Choroid plexus epithelial cell (primary cell): ENCODE data around the gene LRRC2.

ENCODE experiments used
- DNase-seq: peaks from one replicate; pipeline ENCODE4 v3.0.0-alpha.2; 2010; ENCODE audit warnings: low read depth
- H3K4me3 ChIP-seq: 2 replicates; pipeline ENCODE4 v1.5.1; 2011; ENCODE audit warnings: low read depth, mild to moderate bottlenecking, control low read depth, low read length, moderate library complexity
- TF ChIP-seq, protein P1 (sequence below): conservative IDR thresholded peaks from 2 replicates; pipeline ENCODE4 v1.5.1; 2011; ENCODE audit warnings: low read depth, mild to moderate bottlenecking, control low read depth, inconsistent platforms, low read length, moderate library complexity

The LRRC2 gene, protein sequence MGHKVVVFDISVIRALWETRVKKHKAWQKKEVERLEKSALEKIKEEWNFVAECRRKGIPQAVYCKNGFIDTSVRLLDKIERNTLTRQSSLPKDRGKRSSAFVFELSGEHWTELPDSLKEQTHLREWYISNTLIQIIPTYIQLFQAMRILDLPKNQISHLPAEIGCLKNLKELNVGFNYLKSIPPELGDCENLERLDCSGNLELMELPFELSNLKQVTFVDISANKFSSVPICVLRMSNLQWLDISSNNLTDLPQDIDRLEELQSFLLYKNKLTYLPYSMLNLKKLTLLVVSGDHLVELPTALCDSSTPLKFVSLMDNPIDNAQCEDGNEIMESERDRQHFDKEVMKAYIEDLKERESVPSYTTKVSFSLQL

DNA sequence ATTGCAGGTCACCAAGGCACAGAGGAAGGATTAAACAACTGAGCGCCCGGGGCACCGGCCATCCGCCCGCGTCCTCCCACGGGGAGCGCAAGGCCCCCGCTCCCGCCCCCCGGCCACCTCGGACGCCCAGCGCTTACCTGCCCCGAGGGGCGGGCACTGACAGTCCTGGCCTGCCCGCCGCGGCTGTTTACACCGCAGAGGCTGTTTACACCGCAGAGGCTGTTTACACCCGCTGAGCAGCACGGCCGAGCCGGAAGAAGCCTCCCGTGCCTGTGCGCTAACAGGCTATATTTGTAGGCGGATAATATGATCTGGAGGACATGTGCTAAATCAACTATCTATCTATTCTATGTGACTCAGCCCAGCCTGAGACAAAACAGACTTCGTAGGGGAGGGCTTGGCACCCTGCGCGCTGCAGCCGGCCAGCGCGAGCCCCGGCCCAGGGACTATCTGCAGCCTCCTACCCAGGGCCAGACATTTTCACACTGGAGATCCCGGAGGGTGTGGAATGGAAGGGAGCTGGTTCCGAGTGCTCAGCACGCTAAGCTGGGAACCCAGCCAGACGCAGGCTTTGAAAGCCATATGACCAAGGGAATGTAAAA, at the start of gene LRRC2:
LRRC2 (minus strand) TSS at position 263 of the 602 bp plus-strand sequence. CDS start 14,711 bp downstream, outside the sequence.
- peak within 1 kb of the TSS; percentile 54 for H3K4me3 ChIP-seq
- TF ChIP-seq, protein P1, sequence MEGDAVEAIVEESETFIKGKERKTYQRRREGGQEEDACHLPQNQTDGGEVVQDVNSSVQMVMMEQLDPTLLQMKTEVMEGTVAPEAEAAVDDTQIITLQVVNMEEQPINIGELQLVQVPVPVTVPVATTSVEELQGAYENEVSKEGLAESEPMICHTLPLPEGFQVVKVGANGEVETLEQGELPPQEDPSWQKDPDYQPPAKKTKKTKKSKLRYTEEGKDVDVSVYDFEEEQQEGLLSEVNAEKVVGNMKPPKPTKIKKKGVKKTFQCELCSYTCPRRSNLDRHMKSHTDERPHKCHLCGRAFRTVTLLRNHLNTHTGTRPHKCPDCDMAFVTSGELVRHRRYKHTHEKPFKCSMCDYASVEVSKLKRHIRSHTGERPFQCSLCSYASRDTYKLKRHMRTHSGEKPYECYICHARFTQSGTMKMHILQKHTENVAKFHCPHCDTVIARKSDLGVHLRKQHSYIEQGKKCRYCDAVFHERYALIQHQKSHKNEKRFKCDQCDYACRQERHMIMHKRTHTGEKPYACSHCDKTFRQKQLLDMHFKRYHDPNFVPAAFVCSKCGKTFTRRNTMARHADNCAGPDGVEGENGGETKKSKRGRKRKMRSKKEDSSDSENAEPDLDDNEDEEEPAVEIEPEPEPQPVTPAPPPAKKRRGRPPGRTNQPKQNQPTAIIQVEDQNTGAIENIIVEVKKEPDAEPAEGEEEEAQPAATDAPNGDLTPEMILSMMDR, result no peak
- DNase-seq, result peak; percentile 71

DNA sequence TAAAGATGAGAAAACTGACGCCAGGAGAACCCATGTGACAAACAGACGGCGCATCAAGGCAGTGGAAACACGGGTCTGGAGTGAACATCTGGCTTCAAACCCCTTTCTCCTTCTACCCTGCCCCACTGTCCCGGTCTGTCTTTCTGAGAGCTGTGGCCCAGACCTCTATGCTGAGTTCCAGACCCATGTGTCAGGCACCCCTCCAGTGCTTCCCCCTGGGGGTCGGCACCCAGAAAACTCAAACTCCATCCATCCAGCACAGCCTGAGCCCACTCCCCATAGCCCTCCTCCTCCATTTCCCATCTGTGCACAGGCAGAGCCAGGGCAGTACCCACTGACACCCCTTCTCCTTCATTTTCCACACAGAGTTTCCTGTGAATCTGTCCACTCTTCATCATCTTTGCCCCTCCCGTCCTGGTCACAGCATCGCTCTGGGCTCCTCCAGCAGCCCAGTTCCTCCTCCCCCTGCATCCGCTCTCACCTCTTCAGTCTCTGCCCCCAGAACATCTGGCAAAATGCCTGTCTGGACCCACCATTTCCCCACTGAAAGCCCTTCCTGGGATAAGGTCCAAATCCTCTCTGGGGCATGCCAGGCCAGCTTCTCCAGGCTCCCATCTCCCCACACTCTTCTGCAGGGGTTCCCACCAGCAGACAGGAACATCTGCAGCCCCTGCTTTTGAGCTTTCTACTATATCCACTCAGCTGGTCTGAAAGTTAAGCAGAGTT, 49.1 kb upstream of the LRRC2 start:
- no peak for DNase-seq
- no peak overlapping the region for H3K4me3 ChIP-seq
- TF ChIP-seq, protein P1, result no peak

DNA sequence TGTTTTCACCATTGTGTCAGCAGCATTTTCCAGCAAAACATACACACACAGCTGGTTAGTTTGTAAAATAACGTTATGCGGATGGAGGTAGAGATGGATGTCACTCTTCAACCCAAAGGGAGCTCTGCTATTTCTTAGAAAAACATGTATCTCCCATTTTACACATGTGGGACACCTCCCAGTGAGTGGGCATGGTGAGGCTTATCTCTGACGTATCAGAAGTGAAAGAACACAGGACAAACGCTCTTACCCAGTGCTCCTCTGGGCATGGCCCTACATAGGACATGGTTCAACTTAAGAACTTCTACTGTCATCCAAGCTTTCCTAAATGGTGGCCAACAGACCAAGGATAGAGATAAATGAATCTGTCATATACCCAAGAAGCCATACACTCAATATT, 48.3 kb upstream of the LRRC2 start:
- TF ChIP-seq, protein P1, result no peak
- H3K4me3 ChIP-seq, result no peak overlapping the region
- no peak for DNase-seq

DNA sequence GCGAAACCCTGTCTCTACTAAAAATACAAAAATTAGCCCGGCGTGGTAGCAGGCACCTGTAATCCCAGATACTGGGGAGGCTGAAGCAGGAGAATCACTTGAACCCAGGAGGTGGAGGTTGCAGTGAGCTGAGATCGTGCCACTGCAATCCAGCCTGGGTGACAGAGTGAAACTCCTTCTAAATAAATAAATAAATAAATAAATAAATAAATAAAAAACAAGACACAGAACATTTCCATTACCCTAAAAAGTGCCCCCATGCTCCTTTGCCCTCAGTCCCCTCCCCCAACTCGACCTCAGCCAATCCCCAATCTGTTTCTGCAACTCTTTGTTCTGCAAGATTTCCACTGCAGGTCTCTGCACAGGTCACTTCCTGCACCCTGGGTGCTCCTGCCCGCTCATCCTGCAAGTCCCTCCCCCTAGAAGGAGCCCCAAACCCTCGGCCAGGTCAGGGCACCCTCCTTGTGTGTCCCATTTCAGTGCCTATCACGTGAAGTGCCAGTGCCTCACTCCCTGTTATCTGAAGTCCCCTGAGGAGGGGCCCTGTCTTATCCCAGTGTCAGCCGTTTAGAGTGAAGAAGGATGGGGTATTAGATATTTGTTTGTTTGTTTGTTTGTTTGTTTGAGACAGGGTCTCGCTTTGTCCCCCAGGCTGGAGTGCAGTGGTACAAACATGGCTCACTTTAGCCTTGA, 47.4 kb upstream of the LRRC2 start:
- TF ChIP-seq, protein P1, result no peak
- no peak overlapping the region for H3K4me3 ChIP-seq
- DNase-seq, result no peak

DNA sequence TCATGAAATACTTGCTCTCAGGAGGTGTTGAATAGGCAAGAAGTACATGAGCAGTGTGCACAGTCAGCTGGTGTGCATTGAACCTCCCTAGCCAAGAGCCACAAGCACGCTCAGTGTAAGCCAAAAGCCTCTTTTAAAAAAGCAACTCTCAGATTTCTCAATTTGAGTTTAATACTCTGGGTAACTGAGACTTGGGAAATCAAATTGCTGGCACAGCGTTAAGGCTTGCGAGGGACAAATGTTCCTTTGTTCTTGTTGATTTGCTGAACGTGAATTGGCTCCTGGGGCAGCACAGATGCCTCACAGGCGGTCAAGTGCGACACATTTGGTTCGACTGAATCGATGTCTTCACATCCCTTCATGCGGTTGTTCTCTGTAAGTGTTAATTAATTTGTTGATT, 46.2 kb upstream of the LRRC2 start, which contains the start of gene FAM240A:
FAM240A (plus strand) TSS at position 202 of the 400 bp plus-strand sequence; CDS start at position 361, 159 bp downstream.
- TF ChIP-seq, protein P1, result no peak
- DNase-seq, result no peak
- H3K4me3 ChIP-seq, result no peak within 1 kb of the TSS

DNA sequence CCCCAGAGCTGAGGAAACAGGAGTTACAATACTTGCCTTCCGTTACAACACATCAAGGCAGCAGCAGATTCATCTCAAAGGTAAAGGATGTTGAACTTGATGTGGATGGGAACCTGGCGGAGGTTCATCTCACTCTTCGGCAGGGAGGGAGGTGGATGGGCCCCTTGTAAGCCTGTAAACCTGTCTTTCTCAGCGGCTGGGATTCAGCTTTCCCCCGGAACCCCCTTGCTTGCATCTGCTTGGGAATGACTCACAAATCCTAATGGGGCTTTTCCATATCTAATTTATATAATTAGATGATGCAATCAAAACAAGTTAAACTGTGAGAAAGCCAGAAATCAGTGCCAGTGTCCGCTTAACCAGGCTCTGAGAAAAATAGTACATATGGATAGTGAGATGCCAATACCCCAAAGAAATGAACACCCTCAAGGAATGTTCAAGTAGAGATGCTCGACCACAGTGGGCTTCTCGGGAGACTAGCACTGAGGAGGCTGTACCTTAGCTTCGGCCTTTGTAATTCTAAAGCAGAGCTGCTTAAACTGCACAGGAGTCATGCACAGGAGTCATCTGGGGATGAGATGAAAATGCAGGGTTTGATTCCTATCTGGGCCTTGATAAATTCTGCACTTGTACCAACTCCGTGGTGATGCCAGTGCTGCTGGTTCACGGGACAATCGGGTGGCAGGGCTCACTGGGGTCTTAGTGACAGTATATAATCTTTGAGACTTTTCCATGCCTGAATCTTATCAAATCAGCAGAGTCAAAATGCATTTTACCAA, 44.0 kb upstream of the LRRC2 start:
- DNase-seq, result no peak
- TF ChIP-seq, protein P1, result no peak
- no peak overlapping the region for H3K4me3 ChIP-seq
